ENCODE data around the gene RAB3GAP1.
"Not testable (repeated sequence)": the region's sequence is repeated elsewhere in the genome, so short reads cannot be mapped to it uniquely, and the experiment has no call there.

RAB3GAP1 gene

GRCh38 chr2:135055182-135055786, 3.2 kb downstream of the RAB3GAP1 start:
- no peak for DNase-seq (ENCODE audit: low spot score)

- peak; percentile 62 for DNase-seq (ENCODE audit: low spot score)
Observed at GRCh38 chr2:135056790-135057189, 4.7 kb downstream of the RAB3GAP1 start.

DNA sequence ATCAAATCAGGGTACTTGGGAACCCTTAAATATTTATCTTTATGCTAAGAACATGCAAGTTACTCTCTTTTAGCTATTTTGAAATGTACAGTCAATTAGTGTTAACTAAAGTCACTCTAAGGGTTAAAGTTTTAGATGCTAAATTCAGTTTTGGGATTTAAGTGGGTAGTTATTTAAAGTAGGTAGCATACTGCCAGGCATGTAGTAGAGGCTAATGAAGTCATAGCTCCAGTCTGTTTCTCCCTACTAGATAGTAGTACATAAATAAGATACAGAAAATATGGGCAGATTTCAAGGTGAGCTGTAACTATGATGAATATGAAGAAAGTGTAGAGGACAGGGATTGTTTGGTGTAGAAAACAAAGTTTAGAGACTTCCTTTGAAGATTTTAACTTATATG, 7.5 kb downstream of the RAB3GAP1 start:
- DNase-seq (ENCODE audit: low spot score), result no peak

- DNase-seq (ENCODE audit: low spot score), result no peak
Observed at GRCh38 chr2:135063210-135063609, 11.1 kb downstream of the RAB3GAP1 start.

- no peak for DNase-seq (ENCODE audit: low spot score)
Observed at GRCh38 chr2:135064149-135064548, 12.1 kb downstream of the RAB3GAP1 start.

GRCh38 chr2:135066710-135067109, 14.6 kb downstream of the RAB3GAP1 start:
- no peak for DNase-seq (ENCODE audit: low spot score)

DNA sequence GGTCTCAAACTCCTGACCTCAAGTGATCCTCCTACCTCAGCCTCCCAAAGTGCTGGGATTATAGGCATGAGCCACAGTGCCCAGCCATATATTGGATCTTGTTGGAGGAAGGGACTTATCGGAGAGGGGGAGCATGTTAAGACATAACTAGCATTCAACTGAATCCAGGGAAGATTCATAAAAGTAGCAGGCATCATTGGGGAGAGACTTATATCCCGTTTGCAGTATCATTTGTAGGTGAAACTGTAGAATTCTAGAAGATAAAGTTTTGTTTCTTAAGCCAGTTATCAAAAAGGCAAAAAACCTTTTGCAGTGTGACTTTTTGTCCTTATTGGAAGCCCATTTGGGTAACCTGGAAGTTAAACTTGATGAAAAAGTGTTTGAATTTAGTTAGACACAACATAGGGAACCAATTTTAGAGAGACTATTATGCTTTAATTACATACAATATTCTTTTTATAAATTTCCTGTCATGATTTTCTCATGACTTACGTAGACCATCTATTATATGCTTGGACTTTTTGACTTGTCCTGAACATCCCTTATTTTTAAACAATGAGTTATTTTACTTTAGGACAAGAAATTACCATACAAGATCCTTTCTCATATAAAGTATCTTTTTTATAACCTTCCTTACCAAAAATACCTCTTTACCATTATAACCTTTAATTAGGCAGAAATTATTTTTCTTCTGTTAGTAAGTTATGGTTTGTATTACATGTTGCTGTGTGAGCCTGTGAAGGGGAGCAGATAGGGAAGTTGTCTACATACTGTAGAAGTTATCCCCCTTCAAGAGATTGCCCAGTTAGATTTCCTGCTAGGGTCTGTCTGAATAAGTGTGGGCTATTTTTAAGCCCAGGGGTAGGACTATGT, 20.3 kb downstream of the RAB3GAP1 start:
- DNase-seq (ENCODE audit: low spot score), result peak; percentile 25

DNA sequence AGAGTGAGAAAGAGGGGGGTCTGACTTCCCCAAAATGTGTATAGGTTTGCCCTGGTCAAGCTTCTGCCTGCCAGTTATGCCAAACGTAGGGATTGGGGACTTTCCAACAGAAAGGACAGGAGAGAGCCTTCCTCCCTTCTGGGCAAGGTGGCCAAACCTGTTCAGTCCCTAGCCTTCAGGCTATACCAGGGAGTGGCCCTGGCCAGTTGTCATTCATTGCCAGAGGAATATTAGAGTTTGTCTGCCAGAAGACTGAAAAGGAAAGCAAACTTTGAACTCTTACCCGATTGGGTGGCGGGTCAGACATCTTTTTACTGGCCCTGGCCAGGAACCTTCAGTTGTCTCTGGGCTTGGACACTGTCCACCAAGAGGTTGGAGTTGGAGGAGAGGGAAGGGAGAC, 22.1 kb downstream of the RAB3GAP1 start:
- no peak for DNase-seq (ENCODE audit: low spot score)

- DNase-seq (ENCODE audit: low spot score), result no peak
Observed at GRCh38 chr2:135076556-135076955, 24.5 kb downstream of the RAB3GAP1 start.

DNA sequence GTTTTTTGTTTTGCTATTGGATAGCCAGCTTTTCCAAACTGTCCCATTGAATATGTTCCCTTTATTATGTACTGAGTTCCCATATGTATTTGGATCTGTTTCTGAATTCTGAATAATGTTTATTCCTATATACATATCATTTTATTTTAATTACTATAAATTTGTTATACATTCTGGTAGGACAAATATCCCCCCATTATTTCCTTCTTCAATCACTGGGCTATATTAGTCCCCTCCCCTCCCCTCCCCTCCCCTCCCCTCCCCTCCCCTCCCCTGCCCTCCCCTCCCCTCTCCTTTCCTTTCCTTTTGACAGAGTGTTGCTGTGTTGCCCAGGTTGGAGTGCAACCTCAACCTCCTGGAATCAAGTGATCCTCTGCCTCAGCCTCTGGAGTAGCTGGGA, 26.3 kb downstream of the RAB3GAP1 start:
- no peak for DNase-seq (ENCODE audit: low spot score)

DNA sequence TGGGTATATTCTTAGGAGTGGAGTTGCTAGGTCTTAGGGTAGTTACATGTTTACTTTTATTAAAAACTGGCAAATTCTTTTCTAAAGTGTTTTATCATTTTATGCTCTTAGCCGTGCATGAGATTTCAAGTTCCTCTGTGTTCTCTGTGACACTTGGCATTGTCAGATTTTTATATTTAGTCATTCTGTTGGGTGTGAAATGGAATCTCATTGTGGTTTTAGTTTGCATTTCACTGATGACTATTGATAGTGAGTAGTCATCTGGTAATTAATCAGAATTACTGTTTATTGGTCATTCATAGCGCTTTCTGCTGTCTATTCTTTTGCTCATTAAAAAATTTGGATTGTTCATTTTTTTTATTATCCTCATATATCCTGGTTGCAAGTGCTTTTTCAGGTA, 34.1 kb downstream of the RAB3GAP1 start:
- no peak for DNase-seq (ENCODE audit: low spot score)

DNA sequence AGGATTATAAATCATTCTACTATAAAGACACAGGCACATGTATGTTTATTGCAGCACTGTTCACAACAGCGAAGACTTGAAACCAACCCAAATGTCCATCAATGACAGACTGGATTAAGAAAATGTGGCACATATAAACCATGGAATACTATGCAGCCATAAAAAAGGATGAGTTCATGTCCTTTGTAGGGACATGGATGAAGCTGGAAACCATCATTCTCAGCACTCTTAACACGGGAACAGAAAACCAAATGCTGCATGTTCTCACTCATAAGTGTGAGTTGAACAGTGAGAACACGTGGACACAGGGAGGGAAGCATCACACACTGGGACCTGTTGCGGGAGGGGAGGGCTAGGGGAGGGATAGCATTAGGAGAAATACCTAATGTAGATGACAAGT, 37.5 kb downstream of the RAB3GAP1 start:
- DNase-seq (ENCODE audit: low spot score), result not testable (repeated sequence)

DNA sequence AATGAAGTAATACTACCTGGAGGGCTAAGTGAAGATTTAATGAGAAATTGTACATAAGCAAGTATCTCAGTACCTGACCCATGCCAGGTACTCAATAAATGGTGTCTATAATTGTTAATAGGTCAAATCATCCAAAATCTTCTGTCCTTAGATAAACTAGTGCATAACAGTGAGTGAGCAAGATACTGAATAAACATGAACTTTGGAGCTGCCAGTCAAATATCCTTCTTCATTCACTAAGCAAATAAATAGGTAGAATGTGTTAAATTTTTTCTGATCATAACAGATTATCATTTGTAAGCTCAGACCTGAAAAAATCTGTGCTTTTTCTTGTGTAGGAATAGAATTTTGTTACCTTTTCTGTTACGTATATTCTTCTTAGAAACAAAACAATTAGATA, 39.6 kb downstream of the RAB3GAP1 start:
- DNase-seq (ENCODE audit: low spot score), result no peak

DNA sequence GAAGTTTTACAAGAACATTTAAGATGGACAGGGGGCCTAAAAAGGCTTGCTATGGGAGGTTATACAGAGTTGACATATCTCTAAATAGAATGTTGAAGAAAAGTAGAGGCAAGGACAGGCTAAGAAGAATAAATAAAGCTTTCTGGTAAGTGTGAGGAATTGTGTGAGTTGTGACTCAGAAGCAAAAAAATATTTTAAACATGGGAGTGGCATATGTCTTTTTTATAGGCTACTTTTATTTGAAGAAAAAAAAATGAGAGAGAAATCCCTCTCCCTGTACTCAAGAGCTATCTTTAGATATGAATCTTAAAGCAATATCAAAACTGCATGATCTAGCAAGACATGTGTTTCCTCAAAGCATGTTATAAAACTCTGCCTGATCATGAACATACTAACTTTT, 41.1 kb downstream of the RAB3GAP1 start:
- no peak for DNase-seq (ENCODE audit: low spot score)

DNA sequence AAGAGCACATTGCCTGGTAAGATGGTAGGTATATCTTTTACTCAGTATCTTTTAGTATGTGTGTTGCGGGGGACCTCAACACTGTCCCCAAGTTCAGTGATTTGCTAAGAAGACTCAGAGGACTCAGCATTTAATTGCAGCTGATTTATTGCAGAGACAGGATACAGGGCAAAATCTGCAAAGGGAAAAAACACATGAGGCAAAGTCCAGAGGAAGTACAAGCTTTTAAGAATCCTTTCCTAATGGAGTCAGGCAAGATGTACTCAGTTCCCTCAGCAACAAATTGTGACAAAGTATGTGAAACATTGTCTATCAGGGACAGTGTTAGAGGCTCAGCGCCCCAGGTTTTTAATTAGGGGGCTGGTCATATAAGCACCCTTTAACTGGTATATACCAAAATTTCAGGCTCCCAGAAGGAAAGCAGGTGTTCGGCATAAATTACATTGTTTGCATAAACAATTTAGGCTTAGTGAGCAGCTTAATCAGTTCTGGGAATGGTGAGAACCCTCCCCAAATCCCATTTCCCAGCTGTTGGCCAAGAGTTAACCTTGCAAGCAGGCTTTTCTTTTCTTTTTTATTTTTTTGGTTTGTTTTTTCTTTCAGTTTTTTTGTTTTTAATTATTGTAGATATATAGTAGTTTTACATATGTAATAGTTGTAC, 41.7 kb downstream of the RAB3GAP1 start:
- no peak for DNase-seq (ENCODE audit: low spot score)

- DNase-seq (ENCODE audit: low spot score), result no peak
Observed at GRCh38 chr2:135094508-135094907, 42.4 kb downstream of the RAB3GAP1 start.

DNA sequence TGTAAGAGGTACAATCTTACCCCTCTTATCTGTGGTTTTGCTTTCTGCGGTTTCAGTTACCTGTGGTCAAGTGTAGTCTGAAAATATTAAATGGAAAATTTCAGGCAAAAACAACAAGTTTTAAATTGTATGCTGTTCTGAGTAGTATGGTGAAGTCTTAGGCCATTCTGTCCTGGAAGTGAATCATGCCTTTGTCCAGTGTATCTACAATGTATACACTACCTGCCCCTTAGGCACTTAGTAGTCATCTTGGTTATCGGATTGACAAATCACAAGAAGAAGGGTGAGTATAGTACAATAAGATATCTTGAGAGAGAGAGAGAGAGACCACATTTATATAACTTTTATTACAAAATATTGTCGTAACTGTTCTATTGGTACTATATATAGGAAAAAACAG, 43.5 kb downstream of the RAB3GAP1 start:
- DNase-seq (ENCODE audit: low spot score), result no peak

GRCh38 chr2:135096665-135097446, 44.8 kb downstream of the RAB3GAP1 start:
- no peak for DNase-seq (ENCODE audit: low spot score)

GRCh38 chr2:135097532-135098231, 45.6 kb downstream of the RAB3GAP1 start:
- no peak for DNase-seq (ENCODE audit: low spot score)

GRCh38 chr2:135099802-135100483, 47.9 kb downstream of the RAB3GAP1 start:
- no peak for DNase-seq (ENCODE audit: low spot score)

- DNase-seq (ENCODE audit: low spot score), result no peak
Observed at GRCh38 chr2:135103843-135104242, 51.8 kb downstream of the RAB3GAP1 start.
